IPS-NIHi7 (cell line): ENCODE data around the gene TAF1.
"Not testable (repeated sequence)": the region's sequence is repeated elsewhere in the genome, so short reads cannot be mapped to it uniquely, and the experiment has no call there.

Source experiments
- DNase-seq: peaks from one replicate; pipeline ENCODE4 v3.0.0; 2012; ENCODE audit warnings: mixed read lengths; ENCODE audit errors: extremely low spot score

TAF1 gene

DNA sequence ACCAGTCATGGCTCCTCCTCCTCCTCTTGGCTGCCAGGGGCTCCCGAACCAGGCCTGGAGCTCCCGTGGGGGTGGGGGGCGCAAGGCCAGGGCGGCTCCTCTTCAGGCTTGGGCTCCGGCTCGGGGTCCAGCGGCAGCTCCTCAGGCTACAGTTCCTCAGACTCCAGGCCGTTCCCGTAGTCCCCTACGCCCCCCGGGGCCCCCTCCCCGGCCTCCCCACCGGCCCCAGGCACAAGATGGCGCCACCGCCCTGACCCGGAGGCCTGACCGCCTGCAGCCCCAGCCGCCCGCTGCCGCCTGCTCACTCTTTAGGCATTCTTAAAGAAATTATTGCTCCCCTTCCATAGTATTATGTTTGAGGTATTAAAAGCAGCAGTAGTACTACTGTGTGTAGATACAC is 54.5 kb downstream of the TAF1 start:
- peak; percentile 10 for DNase-seq

GRCh38 chrX:71432733-71433132 is 66.6 kb downstream of the TAF1 start:
- no peak for DNase-seq

DNA sequence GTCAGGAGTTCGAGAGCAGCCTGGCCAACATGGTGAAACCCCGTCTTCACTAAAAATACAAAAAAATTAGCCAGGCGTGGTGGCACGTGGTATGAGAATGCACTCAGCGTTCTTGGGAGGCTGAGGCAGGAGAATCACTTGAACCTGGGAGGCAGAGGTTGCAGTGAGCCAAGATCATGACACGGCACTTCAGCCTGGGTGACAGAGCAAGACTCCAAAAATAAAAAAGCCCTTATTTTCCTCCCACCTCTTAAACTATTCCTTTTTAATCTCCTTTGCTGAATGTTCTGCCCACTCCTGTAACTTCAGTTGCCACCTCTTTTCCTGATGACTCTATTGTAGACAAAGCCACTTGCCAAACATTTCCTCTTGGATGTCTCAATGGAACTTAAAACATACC is 72.6 kb downstream of the TAF1 start:
- no peak for DNase-seq

DNA sequence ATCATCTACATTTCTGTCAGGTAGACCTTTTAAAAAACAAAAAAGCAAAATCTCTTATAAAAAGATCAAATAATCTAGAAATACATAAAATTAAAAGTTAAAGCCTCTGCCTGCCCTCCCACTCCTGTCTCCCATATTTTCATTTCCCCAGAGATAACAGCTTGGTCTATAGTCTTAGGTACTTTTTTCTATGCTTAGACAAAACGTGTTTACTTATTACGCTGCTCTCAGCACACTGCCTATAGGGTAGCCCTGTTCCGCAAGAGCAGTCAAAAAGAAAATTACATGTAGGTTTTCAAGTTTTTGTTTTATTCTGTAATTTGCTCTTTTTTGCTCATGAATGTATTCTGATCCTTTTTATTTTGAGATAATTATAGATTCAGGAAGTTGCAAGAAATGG is 73.3 kb downstream of the TAF1 start:
- no peak for DNase-seq

DNA sequence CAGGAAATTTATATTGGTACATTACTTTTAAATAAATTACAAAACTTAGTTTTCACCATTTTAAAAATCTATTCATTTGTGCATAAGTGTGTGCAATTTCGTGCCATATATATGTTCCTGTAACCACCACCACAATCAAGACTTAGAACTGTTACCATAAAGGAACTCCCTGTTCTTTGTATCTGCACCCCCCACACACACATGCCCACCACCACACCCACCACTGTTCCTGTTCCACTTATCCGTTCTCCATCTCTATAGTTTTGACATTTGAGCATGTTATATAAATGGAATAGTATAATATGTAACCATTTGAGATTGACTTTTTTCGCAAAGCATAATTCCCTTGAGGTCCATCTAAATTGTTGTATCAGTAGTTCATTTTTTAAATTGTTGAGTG is 73.7 kb downstream of the TAF1 start:
- no peak for DNase-seq

GRCh38 chrX:71440401-71440800 is 74.2 kb downstream of the TAF1 start:
- DNase-seq, result no peak

- not testable (repeated sequence) for DNase-seq
Observed at GRCh38 chrX:71441809-71442208, 75.7 kb downstream of the TAF1 start.

DNA sequence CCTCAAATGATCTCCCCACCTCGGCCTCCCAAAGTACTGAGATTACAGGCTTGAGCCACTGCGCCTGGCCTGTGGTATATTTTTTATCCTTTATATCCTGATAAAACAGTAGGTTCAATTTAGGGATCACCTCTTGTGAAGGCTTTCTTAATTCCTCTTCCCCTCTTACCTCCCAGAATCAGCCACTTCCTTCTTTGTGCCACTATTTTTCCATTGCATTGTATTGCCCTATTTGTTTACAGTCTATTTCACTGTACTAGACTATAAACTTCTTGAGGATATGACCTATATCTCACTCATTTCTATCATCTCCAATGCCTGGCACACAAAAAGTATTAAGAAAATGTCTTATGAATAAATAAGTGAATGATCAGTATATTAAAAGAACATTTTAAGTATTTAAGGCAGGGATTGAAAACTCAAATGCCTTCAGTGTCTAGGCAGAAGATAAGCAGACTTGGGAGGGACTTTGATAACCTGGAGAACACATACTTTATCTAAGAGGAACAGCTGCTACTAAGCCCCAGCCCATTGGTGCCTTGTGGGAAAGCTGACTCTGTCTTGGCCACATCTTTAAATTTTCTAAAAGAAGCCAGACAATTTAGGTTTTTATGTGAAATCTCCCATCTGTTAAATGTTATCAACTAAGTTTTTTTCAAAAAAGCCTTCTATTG is 84.4 kb downstream of the TAF1 start:
- DNase-seq, result no peak

DNA sequence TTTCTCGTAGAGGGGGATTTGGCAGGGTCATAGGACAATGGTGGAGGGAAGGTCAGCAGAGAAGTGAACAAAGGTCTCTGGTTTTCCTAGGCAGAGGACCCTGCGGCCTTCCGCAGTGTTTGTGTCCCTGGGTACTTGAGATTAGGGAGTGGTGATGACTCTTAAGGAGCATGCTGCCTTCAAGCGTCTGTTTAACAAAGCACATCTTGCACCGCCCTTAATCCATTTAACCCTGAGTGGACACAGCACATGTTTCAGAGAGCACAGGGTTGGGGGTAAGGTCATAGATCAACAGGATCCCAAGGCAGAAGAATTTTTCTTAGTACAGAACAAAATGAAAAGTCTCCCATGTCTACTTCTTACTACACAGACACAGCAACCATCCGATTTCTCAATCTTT is 85.4 kb downstream of the TAF1 start:
- DNase-seq, result not testable (repeated sequence)

GRCh38 chrX:71453056-71453455 is 86.9 kb downstream of the TAF1 start:
- no peak for DNase-seq

DNA sequence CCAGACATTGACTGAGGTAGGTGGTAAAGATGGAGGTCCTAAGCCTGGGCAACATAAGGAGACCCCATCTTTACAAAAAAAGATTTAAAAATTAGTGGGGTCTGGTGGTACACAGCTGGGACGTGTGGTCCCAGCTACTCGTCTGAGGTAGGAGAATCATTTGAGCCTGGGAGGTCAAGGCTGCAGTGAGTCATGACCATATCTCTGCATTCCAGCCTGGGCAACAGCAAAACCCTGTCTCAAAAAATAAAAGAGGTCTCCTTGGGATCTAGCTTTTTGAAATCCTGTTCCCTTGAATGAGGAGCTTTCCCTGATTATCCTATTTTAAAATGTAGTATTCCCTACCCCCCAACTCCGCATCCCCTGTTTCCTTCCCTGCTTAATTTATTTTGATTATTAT is 88.1 kb downstream of the TAF1 start:
- no peak for DNase-seq

DNA sequence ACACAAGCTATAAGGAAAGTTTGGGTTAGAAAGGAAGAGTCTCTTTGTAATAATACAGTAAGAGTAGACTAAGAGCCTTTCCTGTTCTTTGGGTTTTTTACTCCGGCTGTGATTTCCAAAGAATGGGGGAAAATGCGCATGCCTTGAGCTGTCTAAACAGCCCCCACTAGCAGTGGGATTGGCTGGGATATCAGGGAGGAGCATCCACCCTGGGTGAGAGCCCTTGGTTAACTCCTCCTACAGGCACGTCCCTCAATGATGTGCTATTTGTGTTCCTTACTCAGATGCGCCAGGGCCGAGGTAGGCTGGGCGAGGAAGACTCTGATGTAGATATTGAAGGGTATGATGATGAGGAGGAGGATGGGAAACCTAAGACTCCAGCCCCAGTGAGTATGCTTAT is 92.7 kb downstream of the TAF1 start:
- peak; percentile 12 for DNase-seq

DNA sequence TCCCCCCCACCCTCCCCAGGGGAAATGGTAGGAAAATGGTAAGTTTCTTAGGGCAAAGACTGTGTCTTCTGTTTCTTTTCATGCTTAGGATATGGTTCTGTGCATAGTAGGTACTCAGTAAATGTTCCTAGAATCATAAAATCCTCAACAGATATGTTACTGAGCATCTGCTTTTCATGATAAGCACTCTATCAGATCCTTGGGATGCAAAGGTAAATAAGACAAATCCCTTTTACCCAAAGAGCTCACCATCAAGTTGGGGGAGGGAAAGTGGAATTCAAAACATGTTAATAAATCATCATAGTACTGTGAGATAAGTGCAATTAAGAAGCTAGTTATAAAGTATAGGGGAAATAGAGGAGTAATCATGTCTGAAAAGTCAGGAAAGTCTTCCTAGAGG is 98.8 kb downstream of the TAF1 start:
- no peak for DNase-seq

GRCh38 chrX:71466979-71467523 is 100.9 kb downstream of the TAF1 start:
- DNase-seq, result no peak

DNA sequence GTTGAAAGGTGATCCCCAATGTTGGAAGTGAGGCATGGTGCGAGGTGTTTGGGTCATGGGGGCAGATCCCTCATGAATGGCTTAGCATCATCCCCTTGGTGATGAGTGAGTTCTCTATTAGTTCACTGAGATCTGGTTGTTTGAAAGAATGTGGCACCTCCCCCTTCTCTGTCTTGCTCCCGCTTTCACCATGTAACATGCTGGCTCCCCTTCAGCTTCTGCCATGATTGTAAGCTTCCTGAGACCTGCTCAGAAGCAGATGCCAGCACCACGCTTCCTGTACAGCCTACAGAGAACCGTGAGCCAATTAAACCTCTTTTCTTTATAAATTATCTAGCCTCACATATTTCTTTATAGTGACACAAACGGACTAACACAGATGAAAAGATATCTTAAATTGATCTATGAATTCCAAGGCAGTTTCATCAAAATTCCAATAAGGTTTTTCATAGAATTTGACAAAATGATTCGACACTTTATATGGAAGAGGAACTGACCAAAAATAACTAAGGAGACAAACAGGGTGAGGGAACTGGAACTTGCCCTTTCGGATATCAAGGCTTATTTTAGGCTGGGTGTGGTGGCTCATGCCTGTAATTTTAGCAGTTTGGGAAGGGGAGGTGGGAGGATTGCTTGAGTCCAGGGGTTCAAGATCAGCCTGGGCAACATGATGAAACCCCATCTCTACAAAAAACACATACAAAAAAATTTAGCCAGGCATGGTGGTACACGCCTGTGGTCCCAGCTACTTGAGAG is 109.8 kb downstream of the TAF1 start:
- no peak for DNase-seq

DNA sequence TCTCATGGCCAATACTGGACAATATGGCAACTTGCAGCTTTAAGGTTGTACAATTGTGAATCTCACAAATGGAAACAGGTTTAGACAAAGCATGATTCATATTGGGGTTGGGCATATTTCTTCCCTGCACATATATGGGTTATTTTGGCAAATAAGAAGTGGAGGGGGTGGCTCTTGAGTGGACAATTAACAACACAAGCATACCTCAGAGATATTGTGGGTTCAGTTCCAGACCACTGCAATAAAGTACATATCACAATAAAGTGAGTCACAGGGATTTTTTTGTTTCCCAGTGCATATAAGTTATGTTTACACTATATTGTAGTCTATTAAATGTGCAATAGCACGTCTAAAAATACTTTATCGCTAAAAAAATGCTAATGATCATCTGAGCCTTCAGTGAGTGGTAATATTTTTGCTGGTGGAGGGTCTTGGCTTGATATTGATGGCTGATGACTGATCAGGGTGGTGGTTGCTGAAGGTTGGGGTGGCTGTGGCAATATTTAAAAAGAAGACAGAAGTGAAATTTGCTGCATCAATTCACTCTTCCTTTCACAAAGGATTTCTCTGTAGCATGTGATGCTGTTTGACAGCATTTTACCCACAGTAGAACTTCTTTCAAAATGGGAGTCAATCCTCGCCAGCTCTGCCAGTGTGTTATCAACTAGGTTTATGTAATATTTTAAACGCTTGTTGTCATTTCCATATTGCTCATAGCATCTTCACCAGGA is 116.2 kb downstream of the TAF1 start:
- DNase-seq, result no peak

- DNase-seq, result no peak
Observed at GRCh38 chrX:71487814-71488213, 121.7 kb downstream of the TAF1 start.

- DNase-seq, result no peak
Observed at GRCh38 chrX:71489540-71489939, 123.4 kb downstream of the TAF1 start.

DNA sequence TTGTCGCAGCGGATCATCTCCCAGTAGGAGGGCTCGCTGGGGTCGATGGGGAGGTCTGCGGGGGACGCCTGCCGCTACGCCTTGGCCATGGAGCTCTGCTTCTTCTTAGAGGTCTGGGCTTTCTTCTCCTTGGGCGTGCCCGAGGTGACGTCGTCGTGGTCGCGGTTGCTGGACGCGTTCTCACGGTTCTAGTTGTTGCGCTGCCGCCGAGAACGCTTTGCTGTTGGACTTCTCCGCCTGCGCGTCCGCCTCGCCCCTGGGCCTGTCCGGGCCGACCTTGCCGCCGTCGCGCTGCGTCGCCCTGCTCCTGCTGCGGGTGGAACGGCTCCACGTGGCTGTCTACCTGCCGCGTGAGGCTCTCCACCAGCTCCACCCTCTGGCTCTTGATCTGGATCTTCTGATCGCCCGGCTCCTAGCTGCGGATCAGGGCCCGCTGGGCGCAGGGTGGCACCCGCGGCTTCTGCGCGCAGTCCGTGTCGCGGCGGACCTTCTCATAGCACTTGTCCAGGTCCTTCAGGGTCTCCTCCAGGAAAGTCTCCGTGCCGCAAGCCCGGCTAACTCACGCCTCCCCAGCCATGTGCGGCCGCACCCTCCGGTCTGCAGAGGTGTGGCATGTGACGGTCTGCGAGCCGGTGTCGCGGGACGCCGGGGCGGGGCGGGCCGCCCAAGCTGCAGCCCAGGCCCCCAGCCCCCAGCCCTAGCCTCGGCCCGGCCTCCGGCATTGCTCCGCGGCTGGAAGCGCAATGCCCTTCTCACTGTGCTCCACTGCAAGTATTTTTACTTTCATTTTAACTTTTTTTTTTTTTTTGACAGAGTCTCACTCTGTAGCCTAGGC is 126.3 kb downstream of the TAF1 start:
- peak; percentile 40 for DNase-seq

- DNase-seq, result no peak
Observed at GRCh38 chrX:71493111-71493613, 127.0 kb downstream of the TAF1 start.

GRCh38 chrX:71495979-71496378 is 129.8 kb downstream of the TAF1 start:
- DNase-seq, result not testable (repeated sequence)
